Measurements from ENCODE around the gene CSPG4. TPM values are rescaled to one million over a fixed set of nuclear protein-coding genes. Genes with fewer than 3 reads are reported as not detected.
"Not testable (repeated sequence)": the region's sequence is repeated elsewhere in the genome, so short reads cannot be mapped to it uniquely, and the experiment has no call there.

Gene CSPG4
- total RNA-seq, 2 donors from 2014 or later = 2.1 to 12.7 TPM

DNA sequence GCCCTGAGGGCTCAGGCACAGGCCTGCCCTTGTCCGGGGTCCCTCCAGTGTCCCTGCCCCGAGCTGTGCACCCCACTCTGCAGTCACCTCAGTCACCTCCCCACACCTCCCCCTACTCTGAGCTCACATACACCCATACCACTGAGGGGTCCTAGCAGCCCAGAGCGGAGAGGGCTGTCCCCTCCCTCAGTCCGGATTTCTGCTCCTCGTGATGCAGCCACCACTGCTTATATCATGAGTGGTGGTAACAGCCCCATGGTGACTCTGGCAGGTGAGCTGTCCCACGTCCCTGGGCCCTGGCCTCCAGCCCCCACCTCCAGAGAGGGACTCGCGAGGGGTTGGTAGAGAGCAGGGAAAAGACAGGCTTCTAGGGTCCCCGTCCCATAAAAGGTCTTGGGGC lies 8.0 kb downstream of the CSPG4 start:
- DNase-seq = no peak
- no peak overlapping the region for H3K9ac ChIP-seq (ENCODE audit: low read depth in 2 of 2, low read length in 2 of 2)
- no peaks in the 10 kb centered on the region for H3K36me3 ChIP-seq
- H3K4me3 ChIP-seq = no peak overlapping the region
- no peak overlapping the region for H3K27ac ChIP-seq
- intact Hi-C loops (cut with DNase I) = no loop called here
- TF ChIP-seq, protein P1, sequence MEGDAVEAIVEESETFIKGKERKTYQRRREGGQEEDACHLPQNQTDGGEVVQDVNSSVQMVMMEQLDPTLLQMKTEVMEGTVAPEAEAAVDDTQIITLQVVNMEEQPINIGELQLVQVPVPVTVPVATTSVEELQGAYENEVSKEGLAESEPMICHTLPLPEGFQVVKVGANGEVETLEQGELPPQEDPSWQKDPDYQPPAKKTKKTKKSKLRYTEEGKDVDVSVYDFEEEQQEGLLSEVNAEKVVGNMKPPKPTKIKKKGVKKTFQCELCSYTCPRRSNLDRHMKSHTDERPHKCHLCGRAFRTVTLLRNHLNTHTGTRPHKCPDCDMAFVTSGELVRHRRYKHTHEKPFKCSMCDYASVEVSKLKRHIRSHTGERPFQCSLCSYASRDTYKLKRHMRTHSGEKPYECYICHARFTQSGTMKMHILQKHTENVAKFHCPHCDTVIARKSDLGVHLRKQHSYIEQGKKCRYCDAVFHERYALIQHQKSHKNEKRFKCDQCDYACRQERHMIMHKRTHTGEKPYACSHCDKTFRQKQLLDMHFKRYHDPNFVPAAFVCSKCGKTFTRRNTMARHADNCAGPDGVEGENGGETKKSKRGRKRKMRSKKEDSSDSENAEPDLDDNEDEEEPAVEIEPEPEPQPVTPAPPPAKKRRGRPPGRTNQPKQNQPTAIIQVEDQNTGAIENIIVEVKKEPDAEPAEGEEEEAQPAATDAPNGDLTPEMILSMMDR (IDR thresholded peaks at IDR 0.05) = no peak
- H3K9me3 ChIP-seq = no peaks in the 10 kb centered on the region
- H3K27me3 ChIP-seq = no peaks in the 10 kb centered on the region
- H3K4me1 ChIP-seq = no peaks in the 10 kb centered on the region

DNA sequence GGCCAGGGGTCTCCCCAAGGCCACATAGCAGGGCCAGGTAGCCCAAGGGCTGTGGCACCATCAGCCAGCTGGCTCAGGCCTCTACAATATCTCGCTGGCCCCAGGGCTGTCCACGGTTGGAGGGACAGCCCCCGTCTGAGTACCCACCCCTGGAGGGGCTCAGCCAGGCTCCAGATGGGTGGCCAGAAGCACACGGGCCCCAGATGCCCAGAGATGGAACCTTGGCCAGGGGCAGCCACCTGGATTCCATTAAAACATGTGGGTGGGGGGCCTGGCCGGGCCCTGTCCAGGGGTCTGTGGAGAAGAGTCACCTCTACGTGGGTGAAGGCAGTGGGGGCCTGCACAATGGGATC lies 8.4 kb downstream of the CSPG4 start:
- H3K36me3 ChIP-seq = no peaks in the 10 kb centered on the region
- no peak for DNase-seq
- intact Hi-C loops (cut with DNase I) = no loop called here
- H3K9me3 ChIP-seq = no peaks in the 10 kb centered on the region
- H3K4me1 ChIP-seq = no peaks in the 10 kb centered on the region
- no peaks in the 10 kb centered on the region for H3K27me3 ChIP-seq
- H3K4me3 ChIP-seq = no peak overlapping the region
- TF ChIP-seq, protein P1 (IDR thresholded peaks at IDR 0.05) = no peak
- no peak overlapping the region for H3K9ac ChIP-seq (ENCODE audit: low read depth in 2 of 2, low read length in 2 of 2)
- no peak overlapping the region for H3K27ac ChIP-seq

DNA sequence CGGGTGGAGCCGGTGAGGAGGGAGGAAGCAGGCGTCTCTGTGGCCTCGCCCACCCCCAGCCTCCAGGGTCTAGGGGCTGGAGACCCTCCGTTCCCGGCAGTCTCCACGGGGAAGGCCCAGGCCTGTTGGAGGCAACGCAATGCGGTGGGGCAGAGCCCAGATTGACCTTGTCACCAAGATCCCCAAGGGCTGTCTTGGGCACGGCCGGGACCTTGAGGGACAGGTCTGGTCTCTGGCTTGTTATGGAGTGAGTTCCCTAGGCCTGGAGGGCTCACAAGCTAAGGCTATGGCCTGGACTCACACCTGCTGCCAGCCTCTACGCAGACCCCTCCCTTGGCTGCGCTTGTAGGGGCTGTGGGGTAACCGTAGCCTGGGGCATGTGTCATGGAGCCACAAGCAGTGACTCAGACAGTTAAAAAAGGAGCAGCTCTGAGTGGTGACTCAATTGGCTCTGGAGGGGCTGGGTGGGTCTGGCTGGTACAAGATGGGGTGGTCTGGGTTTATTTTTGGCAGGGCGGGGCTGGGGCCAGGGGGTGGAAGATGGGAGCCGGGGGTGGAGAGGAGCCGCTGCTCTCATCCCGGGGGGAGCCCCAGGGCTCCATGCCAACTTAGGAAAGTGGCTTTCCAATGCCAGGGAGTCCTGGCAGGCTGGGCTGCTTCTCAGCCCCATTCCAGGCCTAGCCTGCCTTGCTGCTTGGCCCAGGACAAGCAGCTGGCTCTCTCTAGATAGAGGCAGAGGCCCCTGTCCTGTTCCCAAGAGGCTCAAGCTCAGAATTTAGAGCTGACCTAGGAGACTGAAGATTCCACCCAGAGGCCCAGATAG lies 9.0 kb downstream of the CSPG4 start:
- DNase-seq; intact Hi-C loops (cut with DNase I); H3K4me1 ChIP-seq; H3K4me3 ChIP-seq; H3K9me3 ChIP-seq; H3K9ac ChIP-seq (ENCODE audit: low read depth in 2 of 2, low read length in 2 of 2); H3K27ac ChIP-seq; H3K27me3 ChIP-seq; H3K36me3 ChIP-seq: not testable (repeated sequence)

DNA sequence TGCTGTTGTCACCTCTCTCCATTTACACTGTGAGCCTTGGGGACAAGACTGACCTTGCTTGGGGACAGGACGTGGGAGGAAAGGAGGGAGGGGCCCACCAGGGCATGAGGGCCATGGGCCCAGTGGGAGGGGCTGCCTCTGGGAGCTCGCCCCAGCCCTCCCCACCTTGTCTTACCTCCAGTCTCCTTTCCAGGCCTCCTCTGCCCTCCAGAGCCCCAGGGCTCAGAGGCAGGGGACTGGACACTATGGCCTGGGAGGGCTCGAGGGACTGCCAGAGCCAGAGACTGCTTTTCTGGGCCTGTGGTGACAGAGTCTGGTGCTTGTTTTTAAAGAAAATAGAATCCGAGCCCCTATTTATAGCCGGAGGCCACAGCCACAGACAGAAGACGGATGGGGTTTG lies 10.2 kb downstream of the CSPG4 start:
- Histone ChIP-seq H3K9me3 (no peaks in the 10 kb centered on the region), H3K4me3 (no peak overlapping the region), H3K9ac (ENCODE audit: low read depth in 2 of 2, low read length in 2 of 2) (no peak overlapping the region), H3K27me3 (no peaks in the 10 kb centered on the region), H3K36me3 (no peaks in the 10 kb centered on the region), H3K4me1 (no peaks in the 10 kb centered on the region), H3K27ac (no peak overlapping the region)
- TF ChIP-seq, protein P1 (IDR thresholded peaks at IDR 0.05) = no peak
- intact Hi-C loops (cut with DNase I) = no loop called here
- no peak for DNase-seq

DNA sequence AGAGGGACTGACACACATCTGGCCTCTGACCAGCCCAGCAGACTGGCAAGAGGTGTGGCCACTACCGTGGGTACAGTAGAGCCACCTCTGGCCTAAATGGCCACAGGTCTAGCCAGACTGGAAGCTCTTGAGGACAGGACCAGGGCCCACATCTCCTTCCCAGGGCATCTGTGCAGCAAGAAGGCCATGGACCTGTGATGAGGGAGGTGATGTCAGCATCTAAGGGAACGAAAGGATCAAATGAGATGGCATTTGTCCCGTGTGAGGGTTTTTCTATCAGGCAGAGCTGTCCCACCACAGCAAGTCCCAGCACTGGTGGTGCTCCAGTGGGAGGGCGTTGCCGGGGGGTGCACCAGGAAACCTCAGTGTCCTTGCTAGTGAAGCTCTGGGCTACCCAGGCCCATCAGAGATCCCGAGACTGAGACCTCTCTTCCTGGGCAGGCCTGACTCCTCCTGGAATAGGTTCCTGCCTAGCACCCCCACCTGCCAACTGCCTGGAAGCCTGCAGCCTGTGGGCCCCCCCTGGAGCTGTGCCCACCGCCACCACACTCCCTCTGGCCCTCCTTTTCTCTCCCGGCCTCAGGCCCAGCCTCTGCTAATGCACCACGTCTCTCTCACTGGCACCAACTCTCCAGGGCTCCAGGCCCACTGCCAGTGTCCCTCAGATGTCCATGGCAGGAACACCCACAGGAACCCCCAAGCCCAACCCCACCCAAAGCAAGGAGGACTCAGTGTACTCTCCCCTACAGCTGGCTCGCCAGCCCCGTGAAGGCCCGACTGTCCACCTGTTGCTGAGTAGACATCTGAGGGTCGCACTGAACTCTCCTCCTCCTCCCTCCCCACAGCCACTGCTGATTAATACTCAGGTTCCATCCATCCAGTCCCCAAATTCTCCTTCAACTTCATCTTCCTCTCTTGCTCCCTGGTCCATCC lies 11.3 kb downstream of the CSPG4 start:
- H3K9me3 ChIP-seq; H3K27me3 ChIP-seq; H3K4me1 ChIP-seq; H3K36me3 ChIP-seq; H3K4me3 ChIP-seq; intact Hi-C loops (cut with DNase I); H3K27ac ChIP-seq; DNase-seq: not testable (repeated sequence)
- H3K9ac ChIP-seq (ENCODE audit: low read depth in 2 of 2, low read length in 2 of 2) = peak overlapping the region; percentile 3 to 26

DNA sequence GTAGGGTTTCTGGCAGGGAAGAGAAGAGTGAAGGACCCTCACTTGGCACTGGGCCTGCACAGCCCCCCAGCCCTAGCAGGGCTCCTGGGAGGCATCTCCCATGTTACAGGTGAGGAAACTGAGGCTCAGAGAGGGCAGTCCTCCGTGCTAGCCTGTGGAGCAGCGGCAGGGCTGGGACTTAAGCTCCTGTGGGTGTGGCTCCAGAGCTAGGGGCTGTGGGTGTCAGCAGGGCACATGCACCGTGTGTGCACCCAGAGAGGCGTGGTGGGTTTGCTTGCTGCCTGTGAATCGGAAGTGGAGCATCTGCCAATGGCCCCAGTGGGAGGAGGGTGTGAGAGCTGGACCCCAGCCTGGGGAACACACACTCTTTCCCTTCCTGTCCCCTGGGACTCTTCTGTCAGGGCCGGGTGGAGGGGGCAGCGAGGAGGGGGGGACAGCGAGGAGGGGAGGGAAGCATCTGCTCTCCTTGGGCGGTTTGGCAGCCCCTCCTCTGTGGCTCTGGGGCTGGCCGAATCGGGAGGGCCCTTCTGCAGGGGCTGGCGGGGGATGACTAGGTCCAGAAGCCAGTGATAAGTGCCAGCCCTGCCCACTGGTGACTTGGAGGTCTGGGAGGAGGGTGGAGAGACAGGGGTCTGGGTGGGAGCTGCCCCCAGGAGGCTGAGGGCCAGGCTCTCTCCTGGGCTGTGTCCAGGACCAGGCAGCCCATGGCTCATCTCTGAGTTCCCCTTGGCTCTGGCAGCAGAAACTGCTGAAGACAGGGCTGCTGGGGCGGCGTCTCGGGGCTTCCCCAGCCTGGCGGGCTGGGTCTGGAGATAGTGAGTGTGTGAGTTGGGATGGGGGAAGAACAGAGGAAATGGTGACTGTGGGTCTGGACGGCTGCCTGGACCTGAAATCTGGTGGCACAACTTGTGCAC lies 12.4 kb downstream of the CSPG4 start:
- H3K27me3 ChIP-seq; H3K4me3 ChIP-seq; H3K9me3 ChIP-seq; H3K36me3 ChIP-seq; H3K27ac ChIP-seq; intact Hi-C loops (cut with DNase I); H3K4me1 ChIP-seq: not testable (repeated sequence)
- peak overlapping the region; percentile 26 to 35 for H3K9ac ChIP-seq (ENCODE audit: low read depth in 2 of 2, low read length in 2 of 2)
- DNase-seq = peak; percentile 40

DNA sequence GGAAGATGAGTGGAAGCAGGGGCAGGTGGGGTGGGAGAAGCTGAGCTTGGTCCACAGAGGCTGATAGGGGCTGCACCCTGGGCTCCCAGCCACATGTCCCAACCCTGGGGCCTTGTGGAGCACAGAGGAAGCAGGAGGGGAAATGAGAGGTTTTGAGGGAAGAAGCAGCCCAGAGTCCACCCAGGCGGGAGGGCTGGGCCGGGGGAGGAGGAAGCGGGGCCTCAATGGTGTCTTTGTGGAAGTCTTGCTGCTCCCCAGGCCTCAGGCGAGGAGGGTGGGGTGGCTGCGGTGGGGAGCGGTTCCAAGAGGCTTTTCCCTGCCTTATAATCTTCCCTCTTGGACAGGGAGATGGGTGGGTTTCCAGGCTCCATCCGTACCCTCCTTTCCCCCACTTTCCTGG lies 13.1 kb downstream of the CSPG4 start:
- H3K4me3 ChIP-seq; H3K9me3 ChIP-seq; H3K27ac ChIP-seq; intact Hi-C loops (cut with DNase I); H3K4me1 ChIP-seq; H3K27me3 ChIP-seq; H3K9ac ChIP-seq (ENCODE audit: low read depth in 2 of 2, low read length in 2 of 2); H3K36me3 ChIP-seq; DNase-seq: not testable (repeated sequence)

DNA sequence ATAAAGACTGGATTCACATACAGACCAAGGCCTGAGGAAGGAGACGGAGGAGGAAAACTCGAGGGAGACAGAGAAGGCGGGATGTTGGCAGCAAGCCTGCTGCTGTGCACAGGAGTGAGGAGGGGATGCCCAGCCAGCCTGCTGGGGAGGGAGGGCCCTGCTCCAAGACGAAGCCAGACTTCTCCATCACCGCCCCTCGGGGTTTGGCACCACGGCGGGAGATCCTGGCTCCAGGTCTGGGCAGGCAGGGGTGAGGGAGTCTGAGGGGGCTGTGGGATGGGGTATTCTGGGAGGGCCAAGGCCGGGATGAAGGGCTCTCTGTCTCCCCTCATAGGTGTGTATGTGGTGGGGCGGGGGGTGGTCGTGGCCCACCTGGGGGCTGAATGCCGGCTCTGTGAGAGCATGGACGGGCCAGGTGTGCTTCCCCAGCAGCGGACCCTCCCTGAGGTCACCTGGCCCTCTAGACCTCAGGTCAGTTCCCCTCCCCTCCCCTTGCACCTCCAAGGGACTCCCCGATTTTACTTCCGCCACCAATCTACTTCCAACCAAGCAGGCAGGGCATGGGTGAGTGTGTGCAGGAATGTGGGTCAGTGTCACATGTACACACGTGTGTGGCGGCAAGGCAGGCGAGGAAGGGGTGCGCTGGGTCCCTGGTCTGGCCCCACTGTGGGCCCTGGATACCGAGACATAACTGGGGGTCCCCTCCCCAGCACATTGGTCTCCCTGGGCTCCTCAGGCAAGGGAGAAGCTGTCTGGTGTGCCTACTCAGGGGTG lies 14.5 kb downstream of the CSPG4 start:
- not testable (repeated sequence) for H3K4me1 ChIP-seq, DNase-seq

More for the DNA sequence above, 14.5 kb downstream of the CSPG4 start:
- intact Hi-C loops (cut with DNase I); H3K27ac ChIP-seq; H3K9ac ChIP-seq (ENCODE audit: low read depth in 2 of 2, low read length in 2 of 2); H3K36me3 ChIP-seq; H3K27me3 ChIP-seq; H3K4me3 ChIP-seq; H3K9me3 ChIP-seq: not testable (repeated sequence)
